ENCODE measurements around the gene NF2. TPM values are rescaled to one million over a fixed set of nuclear protein-coding genes. Genes with fewer than 3 reads are reported as not detected.

NF2 gene
- total and polyA plus RNA-seq, 9 donors: 6.8 to 51.3 (median 30.6) TPM

GRCh38 chr22:29691636-29692326 lies 88.3 kb downstream of the NF2 start:
- 91 to 94% (median 93%) methylated on average over 13 of the region's 13 CpGs for WGBS, 3 donors
- no peak for DNase-seq
- H3K27me3 ChIP-seq: no peaks in the 10 kb centered on the region
- H3K27ac ChIP-seq: no peak overlapping the region
- TF ChIP-seq EP300 (IDR thresholded peaks at IDR 0.05): no peak
- TF ChIP-seq, protein P1, sequence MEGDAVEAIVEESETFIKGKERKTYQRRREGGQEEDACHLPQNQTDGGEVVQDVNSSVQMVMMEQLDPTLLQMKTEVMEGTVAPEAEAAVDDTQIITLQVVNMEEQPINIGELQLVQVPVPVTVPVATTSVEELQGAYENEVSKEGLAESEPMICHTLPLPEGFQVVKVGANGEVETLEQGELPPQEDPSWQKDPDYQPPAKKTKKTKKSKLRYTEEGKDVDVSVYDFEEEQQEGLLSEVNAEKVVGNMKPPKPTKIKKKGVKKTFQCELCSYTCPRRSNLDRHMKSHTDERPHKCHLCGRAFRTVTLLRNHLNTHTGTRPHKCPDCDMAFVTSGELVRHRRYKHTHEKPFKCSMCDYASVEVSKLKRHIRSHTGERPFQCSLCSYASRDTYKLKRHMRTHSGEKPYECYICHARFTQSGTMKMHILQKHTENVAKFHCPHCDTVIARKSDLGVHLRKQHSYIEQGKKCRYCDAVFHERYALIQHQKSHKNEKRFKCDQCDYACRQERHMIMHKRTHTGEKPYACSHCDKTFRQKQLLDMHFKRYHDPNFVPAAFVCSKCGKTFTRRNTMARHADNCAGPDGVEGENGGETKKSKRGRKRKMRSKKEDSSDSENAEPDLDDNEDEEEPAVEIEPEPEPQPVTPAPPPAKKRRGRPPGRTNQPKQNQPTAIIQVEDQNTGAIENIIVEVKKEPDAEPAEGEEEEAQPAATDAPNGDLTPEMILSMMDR (IDR thresholded peaks at IDR 0.05): no peak
- no peak for TF ChIP-seq POLR2A (IDR thresholded peaks at IDR 0.05)
- peaks cover 11% of the 10 kb centered on the region for H3K4me1 ChIP-seq (ENCODE audit: insufficient read depth)
- no peaks in the 10 kb centered on the region for H3K9me3 ChIP-seq
- H3K36me3 ChIP-seq: no peaks in the 10 kb centered on the region
- intact Hi-C loops (cut with DNase I): loop anchor here in 3 of 4 donors (5.0 to 10.0 kb wide), 3 partner anchors 311 to 393 kb away; partner anchors contain the start of gene HORMAD2 (in 1 of the 3)
- H3K4me3 ChIP-seq: no peak overlapping the region

- no peaks in the 10 kb centered on the region for H3K9me3 ChIP-seq
- H3K4me3 ChIP-seq: no peak overlapping the region
- H3K36me3 ChIP-seq: no peaks in the 10 kb centered on the region
- DNase-seq: no peak
- 47 to 51% (median 47%) methylated on average over 4 of the region's 4 CpGs for WGBS, 3 donors
- H3K27me3 ChIP-seq: no peaks in the 10 kb centered on the region
- H3K27ac ChIP-seq: no peak overlapping the region
- TF ChIP-seq EP300 (IDR thresholded peaks at IDR 0.05) (no peak), POLR2A (IDR thresholded peaks at IDR 0.05) (no peak)
- TF ChIP-seq, protein P1 (IDR thresholded peaks at IDR 0.05): no peak
- H3K4me1 ChIP-seq (ENCODE audit: insufficient read depth): peaks cover 11% of the 10 kb centered on the region
- intact Hi-C loops (cut with DNase I): loop anchor here in 3 of 4 donors (5.0 to 10.0 kb wide), 3 partner anchors 310 to 393 kb away; partner anchors contain the start of gene HORMAD2 (in 1 of the 3)
These were observed 88.9 kb downstream of the NF2 start for GRCh38 chr22:29692327-29692640.

DNA sequence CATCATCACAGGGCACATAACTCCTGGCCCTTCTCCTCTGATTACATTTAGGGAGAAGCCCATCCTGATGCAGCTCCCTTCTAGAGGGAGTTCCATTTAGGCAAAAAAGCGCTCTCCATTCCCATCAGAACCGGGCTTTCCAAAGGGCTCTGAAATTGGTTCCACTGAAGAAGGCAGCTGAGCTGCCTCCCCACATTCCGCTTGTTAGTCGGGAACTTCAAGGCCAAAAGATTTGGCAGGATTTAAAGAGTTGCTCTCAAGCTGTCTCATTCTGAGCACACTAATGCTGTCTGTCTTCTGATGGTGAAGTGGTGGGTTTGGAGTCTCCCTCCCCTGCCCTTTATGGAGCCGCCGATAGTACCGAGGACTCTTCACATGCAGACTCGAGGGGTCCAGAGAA lies 89.7 kb downstream of the NF2 start:
- H3K9me3 ChIP-seq: no peaks in the 10 kb centered on the region
- intact Hi-C loops (cut with DNase I): loop anchor here in 3 of 4 donors (5.0 to 10.0 kb wide), 3 partner anchors 309 to 392 kb away; partner anchors contain the start of gene HORMAD2 (in 1 of the 3)
- 9 to 17% (median 9%) methylated on average over 8 of the region's 8 CpGs for WGBS, 3 donors
- no peak overlapping the region for H3K4me3 ChIP-seq
- H3K4me1 ChIP-seq (ENCODE audit: insufficient read depth): peaks cover 11% of the 10 kb centered on the region
- no peaks in the 10 kb centered on the region for H3K36me3 ChIP-seq
- no peak for TF ChIP-seq POLR2A (IDR thresholded peaks at IDR 0.05)
- no peak for TF ChIP-seq EP300 (IDR thresholded peaks at IDR 0.05)
- TF ChIP-seq, protein P1 (IDR thresholded peaks at IDR 0.05): no peak
- peak overlapping the region in 1 of 2 donors; percentile 6 for H3K27ac ChIP-seq
- H3K27me3 ChIP-seq: no peaks in the 10 kb centered on the region
- DNase-seq: peak in 2 of 5 donors; percentile 31 to 41

GRCh38 chr22:29693671-29694070 lies 90.2 kb downstream of the NF2 start:
- intact Hi-C loops (cut with DNase I): loop anchor here in 3 of 4 donors (5.0 to 10.0 kb wide), 3 partner anchors 309 to 391 kb away; partner anchors contain the start of gene HORMAD2 (in 1 of the 3)
- peak overlapping the region in 1 of 2 donors; percentile 6 for H3K27ac ChIP-seq
- no peaks in the 10 kb centered on the region for H3K36me3 ChIP-seq
- DNase-seq: peak in 4 of 5 donors; percentile 41 to 54 (median 48)
- H3K4me1 ChIP-seq (ENCODE audit: insufficient read depth): peaks cover 11% of the 10 kb centered on the region
- no peak overlapping the region for H3K4me3 ChIP-seq
- 7 to 16% (median 13%) methylated on average over 8 to 9 of the region's 9 CpGs for WGBS, 3 donors
- no peaks in the 10 kb centered on the region for H3K27me3 ChIP-seq
- TF ChIP-seq POLR2A (IDR thresholded peaks at IDR 0.05) (no peak), EP300 (IDR thresholded peaks at IDR 0.05) (no peak)
- TF ChIP-seq, protein P1 (IDR thresholded peaks at IDR 0.05): no peak
- no peaks in the 10 kb centered on the region for H3K9me3 ChIP-seq

All from ovary (tissue), 9 donors.